Measurements from ENCODE around the gene LRP8. TPM values are rescaled to one million over a fixed set of nuclear protein-coding genes. Genes with fewer than 3 reads are reported as not detected.

Gene LRP8
- total and polyA plus RNA-seq, 8 donors = 6.8 to 36.6 (median 9.3) TPM

GRCh38 chr1:53366901-53367502 is 39.1 kb upstream of the LRP8 start:
- DNase-seq (peak in 1 of 4 donors; percentile 24), ATAC-seq (no peak)
- Histone ChIP-seq H3K4me1 (peaks cover 0 to 12% of the 10 kb centered on the region in 2 donors), H3K36me3 (no peaks in the 10 kb centered on the region), H3K4me3 (no peak overlapping the region), H3K27ac (no peak overlapping the region), H3K9me3 (no peaks in the 10 kb centered on the region), H3K27me3 (no peaks in the 10 kb centered on the region)
- intact Hi-C loops (cut with DNase I) = no loop called here
- no peak for TF ChIP-seq CTCF (IDR thresholded peaks at IDR 0.05)

- no peaks in the 10 kb centered on the region for H3K27me3 ChIP-seq
- no peaks in the 10 kb centered on the region for H3K9me3 ChIP-seq
- intact Hi-C loops (cut with DNase I) = no loop called here
- no peak overlapping the region for H3K4me3 ChIP-seq
- peak; percentile 69 for ATAC-seq
- no peaks in the 10 kb centered on the region for H3K36me3 ChIP-seq
- no peak for TF ChIP-seq CTCF (IDR thresholded peaks at IDR 0.05)
- DNase-seq = peak in 2 of 4 donors; percentile 49 to 76
- peaks cover 0 to 12% of the 10 kb centered on the region in 2 donors for H3K4me1 ChIP-seq
- no peak overlapping the region for H3K27ac ChIP-seq
These were observed 37.7 kb upstream of the LRP8 start for GRCh38 chr1:53365437-53366063.

GRCh38 chr1:53362851-53363642 is 35.2 kb upstream of the LRP8 start:
- intact Hi-C loops (cut with DNase I) = no loop called here
- no peak for TF ChIP-seq CTCF (IDR thresholded peaks at IDR 0.05)
- ATAC-seq = no peak

GRCh38 chr1:53362270-53362669 is 34.4 kb upstream of the LRP8 start:
- H3K9me3 ChIP-seq = peaks cover 0 to 14% of the 10 kb centered on the region in 2 donors
- no peak overlapping the region for H3K4me3 ChIP-seq
- intact Hi-C loops (cut with DNase I) = no loop called here
- no peak for ATAC-seq
- TF ChIP-seq CTCF (IDR thresholded peaks at IDR 0.05) = no peak
- no peaks in the 10 kb centered on the region for H3K36me3 ChIP-seq
- H3K27ac ChIP-seq = no peak overlapping the region
- peaks cover 0 to 1% of the 10 kb centered on the region in 2 donors for H3K4me1 ChIP-seq
- DNase-seq = no peak
- H3K27me3 ChIP-seq = no peaks in the 10 kb centered on the region

More at GRCh38 chr1:53362851-53363642, 35.2 kb upstream of the LRP8 start:
- H3K27ac ChIP-seq = no peak overlapping the region
- DNase-seq = peak in 1 of 4 donors; percentile 10
- peaks cover 0 to 6% of the 10 kb centered on the region in 2 donors for H3K9me3 ChIP-seq
- no peak overlapping the region for H3K4me3 ChIP-seq
- no peaks in the 10 kb centered on the region for H3K27me3 ChIP-seq
- peaks cover 0 to 6% of the 10 kb centered on the region in 2 donors for H3K4me1 ChIP-seq
- no peaks in the 10 kb centered on the region for H3K36me3 ChIP-seq

GRCh38 chr1:53361541-53361961 is 33.7 kb upstream of the LRP8 start:
- no peaks in the 10 kb centered on the region for H3K4me1 ChIP-seq
- intact Hi-C loops (cut with DNase I) = no loop called here
- H3K27me3 ChIP-seq = no peaks in the 10 kb centered on the region
- peaks cover 0 to 21% of the 10 kb centered on the region in 2 donors for H3K9me3 ChIP-seq
- H3K4me3 ChIP-seq = no peak overlapping the region
- H3K27ac ChIP-seq = no peak overlapping the region
- H3K36me3 ChIP-seq = no peaks in the 10 kb centered on the region
- TF ChIP-seq CTCF (IDR thresholded peaks at IDR 0.05) = no peak
- DNase-seq = peak in 1 of 4 donors; percentile 32
- peak; percentile 24 for ATAC-seq
